Activated B cell treated with CpG ODN at 0.5 μM for 24 hours (primary cell): ENCODE data around the gene CLEC4E. TPM values are rescaled to one million over a fixed set of nuclear protein-coding genes. Genes with fewer than 3 reads are reported as not detected.

ENCODE experiments used
- ATAC-seq: fragments of 200-7000 bp; cut with Tn5 transposase; one replicate; pipeline ENCODE4 v1.10.0; 2021; ENCODE audit warnings: low read depth, mild to moderate bottlenecking, moderate library complexity
- CTCF ChIA-PET: fragments of 350-600 bp; sonication (Branson Sonifier 250); formaldehyde crosslinking; loops from one replicate; lab custom pipeline; 2021; ENCODE audit warnings: antibody characterized with exemption; lab: Charles Lee
- POLR2A ChIA-PET: fragments of 350-600 bp; sonication (Branson Sonifier 250); formaldehyde crosslinking; loops from one replicate; lab custom pipeline; 2021; ENCODE audit warnings: antibody characterized with exemption; lab: Charles Lee
- DNase-seq: peaks from one replicate; pipeline ENCODE4 v3.0.0; 2022
- H3K27ac Mint-ChIP-seq: one replicate; pipeline ENCODE4 v1.8.0; 2020; ENCODE audit warnings: mixed read lengths
- H3K27me3 Mint-ChIP-seq: one replicate; pipeline ENCODE4 v1.8.0; 2021; ENCODE audit warnings: mixed read lengths
- H3K36me3 Mint-ChIP-seq: one replicate; pipeline ENCODE4 v1.8.0; 2021; ENCODE audit warnings: low read depth, mixed read lengths
- H3K4me1 Mint-ChIP-seq: one replicate; pipeline ENCODE4 v1.8.0; 2021; ENCODE audit warnings: mixed read lengths
- H3K4me3 Mint-ChIP-seq: one replicate; pipeline ENCODE4 v1.8.0; 2020; ENCODE audit warnings: mild to moderate bottlenecking, mixed read lengths
- H3K9me3 Mint-ChIP-seq: one replicate; pipeline ENCODE4 v1.8.0; 2020; ENCODE audit warnings: mixed read lengths
- CTCF ChIP-seq: fragments of 200-600 bp; IDR thresholded peaks from one replicate; pipeline ENCODE4 v1.8.0; 2022; ENCODE audit warnings: antibody characterized with exemption, mild to moderate bottlenecking
- intact Hi-C: fragments of 100-400 bp; cut with micrococcal nuclease; formaldehyde crosslinking; loops from one replicate; pipeline ENCODE4 v1.15.1; 2024
- total RNA-seq: library from RNA; stranded (reverse); gene quantifications from 2 replicates; pipeline ENCODE4 v1.2.3, GENCODE V29; 2022

Gene CLEC4E
- total RNA-seq, 1 donor from 2014 or later, result not detected

GRCh38 chr12:8549381-8549780, 8.7 kb upstream of the CLEC4E start:
- no peak for ATAC-seq
- TF ChIP-seq CTCF, result no peak
- no peak overlapping the region for H3K4me3 Mint-ChIP-seq
- no peaks in the 10 kb centered on the region for H3K4me1 Mint-ChIP-seq
- no peak overlapping the region for H3K27ac Mint-ChIP-seq
- ChIA-PET CTCF (no interaction called here), POLR2A (no interaction called here)
- H3K27me3 Mint-ChIP-seq, result peaks cover 3% of the 10 kb centered on the region
- DNase-seq, result no peak
- no peaks in the 10 kb centered on the region for H3K9me3 Mint-ChIP-seq
- intact Hi-C loops, result no loop called here
- no peaks in the 10 kb centered on the region for H3K36me3 Mint-ChIP-seq

GRCh38 chr12:8548192-8548591, 7.5 kb upstream of the CLEC4E start:
- no peaks in the 10 kb centered on the region for H3K36me3 Mint-ChIP-seq
- H3K27me3 Mint-ChIP-seq, result peaks cover 8% of the 10 kb centered on the region
- H3K4me3 Mint-ChIP-seq, result no peak overlapping the region
- ChIA-PET CTCF (no interaction called here), POLR2A (interaction anchor here (0.5 kb wide), 1 partner anchor 163 kb away, joined by 3 read pairs; no protein-coding TSS in a partner anchor)
- TF ChIP-seq CTCF, result no peak
- H3K27ac Mint-ChIP-seq, result no peak overlapping the region
- intact Hi-C loops, result no loop called here
- DNase-seq, result no peak
- no peaks in the 10 kb centered on the region for H3K4me1 Mint-ChIP-seq
- no peaks in the 10 kb centered on the region for H3K9me3 Mint-ChIP-seq
- no peak for ATAC-seq

GRCh38 chr12:8547645-8548044, 6.9 kb upstream of the CLEC4E start:
- no peaks in the 10 kb centered on the region for H3K4me1 Mint-ChIP-seq
- H3K9me3 Mint-ChIP-seq, result no peaks in the 10 kb centered on the region
- CTCF ChIA-PET, result no interaction called here
- no peaks in the 10 kb centered on the region for H3K36me3 Mint-ChIP-seq
- no peak overlapping the region for H3K27ac Mint-ChIP-seq
- intact Hi-C loops, result no loop called here
- H3K27me3 Mint-ChIP-seq, result peaks cover 8% of the 10 kb centered on the region
- DNase-seq, result no peak
- no peak overlapping the region for H3K4me3 Mint-ChIP-seq
- no peak for TF ChIP-seq CTCF
- POLR2A ChIA-PET, result no interaction called here
- no peak for ATAC-seq

GRCh38 chr12:8546591-8546990, 5.9 kb upstream of the CLEC4E start:
- Mint-ChIP-seq H3K9me3 (no peaks in the 10 kb centered on the region), H3K4me3 (no peak overlapping the region), H3K4me1 (no peaks in the 10 kb centered on the region), H3K27me3 (peaks cover 12% of the 10 kb centered on the region), H3K36me3 (no peaks in the 10 kb centered on the region), H3K27ac (no peak overlapping the region)
- no peak for ATAC-seq
- TF ChIP-seq CTCF, result no peak
- ChIA-PET POLR2A (no interaction called here), CTCF (interaction anchor here (1.0 kb wide), 1 partner anchor 45 kb away, joined by 4 read pairs; no protein-coding TSS in a partner anchor)
- no peak for DNase-seq
- intact Hi-C loops, result no loop called here

GRCh38 chr12:8544295-8544694, 3.6 kb upstream of the CLEC4E start:
- Mint-ChIP-seq H3K27me3 (peaks cover 23% of the 10 kb centered on the region), H3K4me1 (no peaks in the 10 kb centered on the region), H3K4me3 (no peak overlapping the region), H3K9me3 (no peaks in the 10 kb centered on the region), H3K27ac (no peak overlapping the region), H3K36me3 (no peaks in the 10 kb centered on the region)
- TF ChIP-seq CTCF, result peak; percentile 96
- ChIA-PET CTCF (interaction anchor here (0.6 to 2.5 kb wide), 29 partner anchors 9 to 519 kb away, joined by 3 to 22 read pairs (median 5); partner anchors contain the start of gene AICDA), POLR2A (interaction anchor here (1.1 to 1.4 kb wide), 2 partner anchors 65 to 111 kb away, joined by 3 read pairs; no protein-coding TSS in a partner anchor)
- ATAC-seq (peak; percentile 66), DNase-seq (no peak)
- intact Hi-C loops, result loop anchor here (1.0 to 2.0 kb wide), 7 partner anchors 47 to 505 kb away; no protein-coding TSS in a partner anchor
